ENCODE results near the gene TMEM119. TPM values are rescaled to one million over a fixed set of nuclear protein-coding genes. Genes with fewer than 3 reads are reported as not detected.

Gene TMEM119
- polyA plus RNA-seq, 1 of the 3 experiments (the other 2 are of a cell fraction): 25.7 TPM

DNA sequence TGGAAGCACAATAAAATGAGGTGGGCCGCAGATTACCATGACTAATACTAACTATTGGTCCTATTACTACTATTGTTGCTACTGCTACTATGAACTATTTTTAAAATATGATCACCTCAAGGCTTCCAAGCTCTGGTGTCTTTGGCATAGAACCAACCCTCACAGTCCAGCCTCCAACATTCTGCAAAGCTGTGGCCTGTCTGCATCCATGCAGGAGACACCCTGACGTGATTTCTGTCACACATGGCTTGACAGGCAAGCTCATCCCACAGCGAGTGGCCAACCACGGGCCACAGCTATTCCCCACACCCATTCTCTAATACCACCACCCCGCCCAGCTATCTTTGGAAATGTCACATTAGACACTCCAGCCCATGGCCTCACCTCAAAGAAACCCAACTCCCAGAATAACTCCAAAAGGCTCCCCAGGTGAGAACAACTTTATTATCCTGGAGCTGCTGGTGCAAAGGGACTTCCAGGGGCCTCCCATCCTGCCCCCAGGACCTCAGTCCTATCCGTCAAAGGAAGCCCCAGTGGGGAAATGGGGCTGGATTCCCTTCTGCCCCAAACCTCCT lies 21.1 kb downstream of the TMEM119 start:
- no peaks in the 10 kb centered on the region for H3K9me3 ChIP-seq
- H4K20me1 ChIP-seq (ENCODE audit: insufficient read depth): no peaks in the 10 kb centered on the region
- no peaks in the 10 kb centered on the region for H3F3A ChIP-seq (replicated peaks; ENCODE audit: insufficient read depth)
- H3K27me3 ChIP-seq (ENCODE audit: insufficient read depth): no peaks in the 10 kb centered on the region
- WGBS (ENCODE audit: low lambda C conversion rate): 70% methylated on average over 6 of the region's 6 CpGs
- no peaks in the 10 kb centered on the region for H3K4me1 ChIP-seq (ENCODE audit: control insufficient read depth in 1 of 2, insufficient read depth in 2 of 2, low read depth in 1 of 2, low read length in 1 of 2)
- CTCF ChIA-PET: interaction anchor here (1.0 to 3.7 kb wide), 5 partner anchors 10 to 535 kb away, joined by 3 to 46 read pairs (median 3); partner anchors contain the start of gene ALKBH2
- POLR2A ChIA-PET: no interaction called here
- H3K4me2 ChIP-seq: no peak overlapping the region
- no peak overlapping the region for H3K4me3 ChIP-seq (ENCODE audit: low read depth in 2 of 2, low read length in 1 of 2)
- no peak overlapping the region for H2AFZ ChIP-seq (ENCODE audit: low read depth)
- H3K9ac ChIP-seq: no peak overlapping the region
- TF ChIP-seq NFIC (IDR thresholded peaks at IDR 0.05; ENCODE audit: borderline replicate concordance) (no peak), SMC3 (IDR thresholded peaks at IDR 0.05; ENCODE audit: low read depth, low read length) (no peak), GATA2 (CRISPR knock-in tag; IDR thresholded peaks at IDR 0.05) (no peak), TAF1 (IDR thresholded peaks at IDR 0.05; ENCODE audit: borderline replicate concordance, low read depth, low read length) (no peak), FOXM1 (IDR thresholded peaks at IDR 0.05; ENCODE audit: low read depth) (no peak), NRF1 (IDR thresholded peaks at IDR 0.05; ENCODE audit: low read depth, low read length) (no peak), FOSL2 (IDR thresholded peaks at IDR 0.05; ENCODE audit: borderline replicate concordance, low read depth) (no peak), MEF2A (IDR thresholded peaks at IDR 0.05; ENCODE audit: borderline replicate concordance, low read depth) (no peak), TCF12 (IDR thresholded peaks at IDR 0.05) (no peak), JUND (IDR thresholded peaks at IDR 0.05) (no peak), FOXJ3 (CRISPR knock-in tag; IDR thresholded peaks at IDR 0.05) (no peak), RAD21 (IDR thresholded peaks at IDR 0.05; ENCODE audit: low read length) (no peak), POLR2AphosphoS5 (IDR thresholded peaks at IDR 0.05; ENCODE audit: low read depth, low read length) (no peak), RCOR1 (IDR thresholded peaks at IDR 0.05; ENCODE audit: low read length) (no peak), MXI1 (IDR thresholded peaks at IDR 0.05; ENCODE audit: low read depth, low read length) (no peak)
- TF ChIP-seq, protein P1, sequence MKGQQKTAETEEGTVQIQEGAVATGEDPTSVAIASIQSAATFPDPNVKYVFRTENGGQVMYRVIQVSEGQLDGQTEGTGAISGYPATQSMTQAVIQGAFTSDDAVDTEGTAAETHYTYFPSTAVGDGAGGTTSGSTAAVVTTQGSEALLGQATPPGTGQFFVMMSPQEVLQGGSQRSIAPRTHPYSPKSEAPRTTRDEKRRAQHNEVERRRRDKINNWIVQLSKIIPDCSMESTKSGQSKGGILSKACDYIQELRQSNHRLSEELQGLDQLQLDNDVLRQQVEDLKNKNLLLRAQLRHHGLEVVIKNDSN (IDR thresholded peaks at IDR 0.05; ENCODE audit: borderline replicate concordance, low read depth): no peak
- TF ChIP-seq, protein P2, sequence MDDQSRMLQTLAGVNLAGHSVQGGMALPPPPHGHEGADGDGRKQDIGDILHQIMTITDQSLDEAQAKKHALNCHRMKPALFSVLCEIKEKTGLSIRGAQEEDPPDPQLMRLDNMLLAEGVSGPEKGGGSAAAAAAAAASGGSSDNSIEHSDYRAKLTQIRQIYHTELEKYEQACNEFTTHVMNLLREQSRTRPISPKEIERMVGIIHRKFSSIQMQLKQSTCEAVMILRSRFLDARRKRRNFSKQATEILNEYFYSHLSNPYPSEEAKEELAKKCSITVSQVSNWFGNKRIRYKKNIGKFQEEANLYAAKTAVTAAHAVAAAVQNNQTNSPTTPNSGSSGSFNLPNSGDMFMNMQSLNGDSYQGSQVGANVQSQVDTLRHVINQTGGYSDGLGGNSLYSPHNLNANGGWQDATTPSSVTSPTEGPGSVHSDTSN (IDR thresholded peaks at IDR 0.05): no peak
- TF ChIP-seq, protein P3, sequence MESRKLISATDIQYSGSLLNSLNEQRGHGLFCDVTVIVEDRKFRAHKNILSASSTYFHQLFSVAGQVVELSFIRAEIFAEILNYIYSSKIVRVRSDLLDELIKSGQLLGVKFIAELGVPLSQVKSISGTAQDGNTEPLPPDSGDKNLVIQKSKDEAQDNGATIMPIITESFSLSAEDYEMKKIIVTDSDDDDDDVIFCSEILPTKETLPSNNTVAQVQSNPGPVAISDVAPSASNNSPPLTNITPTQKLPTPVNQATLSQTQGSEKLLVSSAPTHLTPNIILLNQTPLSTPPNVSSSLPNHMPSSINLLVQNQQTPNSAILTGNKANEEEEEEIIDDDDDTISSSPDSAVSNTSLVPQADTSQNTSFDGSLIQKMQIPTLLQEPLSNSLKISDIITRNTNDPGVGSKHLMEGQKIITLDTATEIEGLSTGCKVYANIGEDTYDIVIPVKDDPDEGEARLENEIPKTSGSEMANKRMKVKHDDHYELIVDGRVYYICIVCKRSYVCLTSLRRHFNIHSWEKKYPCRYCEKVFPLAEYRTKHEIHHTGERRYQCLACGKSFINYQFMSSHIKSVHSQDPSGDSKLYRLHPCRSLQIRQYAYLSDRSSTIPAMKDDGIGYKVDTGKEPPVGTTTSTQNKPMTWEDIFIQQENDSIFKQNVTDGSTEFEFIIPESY (IDR thresholded peaks at IDR 0.05; ENCODE audit: borderline replicate concordance, low read depth): no peak
- TF ChIP-seq, protein P4, sequence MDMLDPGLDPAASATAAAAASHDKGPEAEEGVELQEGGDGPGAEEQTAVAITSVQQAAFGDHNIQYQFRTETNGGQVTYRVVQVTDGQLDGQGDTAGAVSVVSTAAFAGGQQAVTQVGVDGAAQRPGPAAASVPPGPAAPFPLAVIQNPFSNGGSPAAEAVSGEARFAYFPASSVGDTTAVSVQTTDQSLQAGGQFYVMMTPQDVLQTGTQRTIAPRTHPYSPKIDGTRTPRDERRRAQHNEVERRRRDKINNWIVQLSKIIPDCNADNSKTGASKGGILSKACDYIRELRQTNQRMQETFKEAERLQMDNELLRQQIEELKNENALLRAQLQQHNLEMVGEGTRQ (IDR thresholded peaks at IDR 0.05; ENCODE audit: borderline replicate concordance, low read depth, low read length): no peak
- TF ChIP-seq, protein P5, sequence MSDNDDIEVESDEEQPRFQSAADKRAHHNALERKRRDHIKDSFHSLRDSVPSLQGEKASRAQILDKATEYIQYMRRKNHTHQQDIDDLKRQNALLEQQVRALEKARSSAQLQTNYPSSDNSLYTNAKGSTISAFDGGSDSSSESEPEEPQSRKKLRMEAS (IDR thresholded peaks at IDR 0.05; ENCODE audit: low read depth): no peak
- H3K36me3 ChIP-seq (replicated peaks in 1 of 2; ENCODE audit: control insufficient read depth in 1 of 2, insufficient read depth in 2 of 2, low read length in 1 of 2): no peaks in the 10 kb centered on the region
- DNase-seq: no peak
- no peaks in the 10 kb centered on the region for H3K9me2 ChIP-seq
- no peak overlapping the region for H3K27ac ChIP-seq (ENCODE audit: low read depth in 2 of 2, low read length in 1 of 2)
- no peaks in the 10 kb centered on the region for H3K79me2 ChIP-seq (ENCODE audit: insufficient read depth)
